HepG2 (cell line): ENCODE data around the gene TDRD1. TPM values are rescaled to one million over a fixed set of nuclear protein-coding genes. Genes with fewer than 3 reads are reported as not detected.

Experiments
- DBP ChIP-seq: sonication (generic); formaldehyde crosslinking; IDR thresholded peaks from 2 replicates; pipeline ENCODE4 v1.4.0; 2020; ENCODE audit warnings: missing genetic modification reagents; ENCODE audit errors: not compliant biosample characterization
- DNMT1 ChIP-seq: sonication (generic); formaldehyde crosslinking; IDR thresholded peaks from 2 replicates; pipeline ENCODE4 v1.5.1; 2020; ENCODE audit warnings: mild to moderate bottlenecking, missing genetic modification reagents
- FOXM1 ChIP-seq: sonication (generic); formaldehyde crosslinking; IDR thresholded peaks from 2 replicates; pipeline ENCODE4 v1.5.0; 2020; ENCODE audit warnings: missing genetic modification reagents
- IRF9 ChIP-seq: sonication (generic); formaldehyde crosslinking; IDR thresholded peaks from 2 replicates; pipeline ENCODE4 v1.8.0; 2022; ENCODE audit warnings: missing genetic modification reagents, mild to moderate bottlenecking, borderline replicate concordance
- NCOR1 ChIP-seq: fragments of 200-600 bp; sonication (generic); IDR thresholded peaks from 2 replicates; pipeline ENCODE4 v1.7.0; 2017; ENCODE audit warnings: antibody characterized with exemption, low read length, borderline replicate concordance
- NFRKB ChIP-seq: fragments of 450-650 bp; IDR thresholded peaks from 2 replicates; pipeline ENCODE4 v1.6.1; 2017
- PHF20 ChIP-seq: sonication (generic); formaldehyde crosslinking; IDR thresholded peaks from 2 replicates; pipeline ENCODE4 v1.5.0; 2020; ENCODE audit warnings: mild to moderate bottlenecking, missing genetic modification reagents
- SP2 ChIP-seq: sonication (generic); formaldehyde crosslinking; IDR thresholded peaks from 2 replicates; pipeline ENCODE4 v1.5.1; 2020; ENCODE audit warnings: mild to moderate bottlenecking, missing genetic modification reagents
- SSRP1 ChIP-seq: IDR thresholded peaks from 2 replicates; pipeline ENCODE4 v1.6.1; 2016; ENCODE audit warnings: control low read depth
- U2AF1 ChIP-seq: fragments of 200-400 bp; formaldehyde crosslinking; optimal IDR thresholded peaks from 2 replicates; pipeline ENCODE3; 2017; ENCODE audit warnings: mild to moderate bottlenecking, low read depth, low read length
- ZBTB33 ChIP-seq: sonication (generic); formaldehyde crosslinking; IDR thresholded peaks from 2 replicates; pipeline ENCODE4 v1.4.0; 2020; ENCODE audit warnings: missing genetic modification reagents
- ZC3H13 ChIP-seq: sonication (generic); formaldehyde crosslinking; IDR thresholded peaks from 2 replicates; pipeline ENCODE4 v1.8.1; 2023; ENCODE audit warnings: mild to moderate bottlenecking, missing genetic modification reagents, moderate library complexity
- ZKSCAN1 ChIP-seq: fragments of 150-350 bp; IDR thresholded peaks from 2 replicates; pipeline ENCODE4 v1.6.1; 2014; ENCODE audit warnings: low read length
- ZNF10 ChIP-seq: sonication (generic); formaldehyde crosslinking; IDR thresholded peaks from 2 replicates; pipeline ENCODE4 v1.4.0; 2020; ENCODE audit warnings: mild to moderate bottlenecking, low read depth, missing genetic modification reagents, borderline replicate concordance
- ZNF275 ChIP-seq: sonication (generic); formaldehyde crosslinking; IDR thresholded peaks from 2 replicates; pipeline ENCODE4 v1.8.0; 2022; ENCODE audit warnings: missing genetic modification reagents, mild to moderate bottlenecking, inconsistent platforms, borderline replicate concordance
- ZNF296 ChIP-seq: sonication (generic); formaldehyde crosslinking; conservative IDR thresholded peaks from 2 replicates; pipeline ENCODE4 v1.5.0; 2020; ENCODE audit warnings: mild to moderate bottlenecking, missing genetic modification reagents
- ZNF460 ChIP-seq: sonication (generic); formaldehyde crosslinking; IDR thresholded peaks from 2 replicates; pipeline ENCODE4 v1.5.1; 2020; ENCODE audit warnings: missing genetic modification reagents, mild to moderate bottlenecking, borderline replicate concordance
- ZNF605 ChIP-seq: sonication (generic); formaldehyde crosslinking; IDR thresholded peaks from 2 replicates; pipeline ENCODE4 v1.8.0; 2022; ENCODE audit warnings: mild to moderate bottlenecking, missing genetic modification reagents
- ZNF644 ChIP-seq: IDR thresholded peaks from 2 replicates; pipeline ENCODE4 v1.6.1; 2016; ENCODE audit warnings: low read depth
- ZNF7 ChIP-seq: IDR thresholded peaks from 2 replicates; pipeline ENCODE4 v1.6.1; 2016; ENCODE audit warnings: missing biosample characterization, missing genetic modification reagents
- ZNF766 ChIP-seq: sonication (generic); formaldehyde crosslinking; IDR thresholded peaks from 2 replicates; pipeline ENCODE4 v1.5.0; 2020; ENCODE audit warnings: missing genetic modification reagents, borderline replicate concordance
- polyA plus RNA-seq, 8 experiments: library from polyadenylated mRNA; depleted of rRNA in 3 of 8; stranded (reverse) in 7 of 8; unstranded in 1 of 8; fragments of >200 nt; fragmentation: Illumina TruSeq in 4 of 8; extraction: Trizol in 4 of 8; gene quantifications; 2 replicates each; pipeline versions ENCODE4 v1.2.1 to v1.2.3, GENCODE V29; 2011 to 2016; ENCODE audit warnings: low read depth in 4 of 8, missing spikeins in 1 of 8, mixed read lengths in 1 of 8; ENCODE audit not compliant: insufficient read depth in 1 of 8
- total RNA-seq, 5 experiments: library from RNA; depleted of rRNA; stranded (reverse); fragments of >200 nt; fragmentation: Illumina TruSeq; extraction: Trizol; gene quantifications; 2 replicates each; pipeline ENCODE4 v1.2.3, GENCODE V29; 2016; ENCODE audit warnings: low read depth in 1 of 5
- TF ChIP-seq, protein P1 (sequence below): sonication (generic); formaldehyde crosslinking; IDR thresholded peaks from 2 replicates; pipeline ENCODE4 v1.5.0; 2020; ENCODE audit warnings: missing genetic modification reagents, mild to moderate bottlenecking, borderline replicate concordance
- TF ChIP-seq, protein P2 (sequence below): sonication (generic); formaldehyde crosslinking; IDR thresholded peaks from 2 replicates; pipeline ENCODE4 v1.8.1; 2023; ENCODE audit warnings: mild to moderate bottlenecking, missing genetic modification reagents

TDRD1 gene
- total and polyA plus RNA-seq, 2 of the 13 experiments (the other 11 are each of a cell fraction or from before 2014, with no cell fraction given), result not detected

GRCh38 chr10:114173921-114174694, 5.0 kb upstream of the TDRD1 start, which contains the start of gene CCDC186 (continued):
- TF ChIP-seq ZNF10 (no peak), ZNF296 (CRISPR knock-in tag) (no peak), ZNF460 (CRISPR knock-in tag) (no peak), ZKSCAN1 (no peak), SP2 (peak; percentile 75), SSRP1 (CRISPR knock-in tag) (no peak), IRF9 (CRISPR knock-in tag) (no peak), ZNF644 (no peak), DBP (CRISPR knock-in tag) (no peak), U2AF1 (no peak), DNMT1 (CRISPR knock-in tag) (no peak), FOXM1 (CRISPR knock-in tag) (no peak), PHF20 (peak; percentile 66), NCOR1 (no peak), ZNF605 (CRISPR knock-in tag) (peak; percentile 67), ZNF7 (CRISPR knock-in tag) (no peak), ZNF766 (0 out of 2 replicates have a peak, but pooled peaks have one; percentile 33), ZC3H13 (CRISPR knock-in tag) (no peak), ZNF275 (CRISPR knock-in tag) (peak; percentile 54; the same call in 1 of the 2 replicates), NFRKB (no peak), ZBTB33 (CRISPR knock-in tag) (no peak)
- TF ChIP-seq, protein P1, sequence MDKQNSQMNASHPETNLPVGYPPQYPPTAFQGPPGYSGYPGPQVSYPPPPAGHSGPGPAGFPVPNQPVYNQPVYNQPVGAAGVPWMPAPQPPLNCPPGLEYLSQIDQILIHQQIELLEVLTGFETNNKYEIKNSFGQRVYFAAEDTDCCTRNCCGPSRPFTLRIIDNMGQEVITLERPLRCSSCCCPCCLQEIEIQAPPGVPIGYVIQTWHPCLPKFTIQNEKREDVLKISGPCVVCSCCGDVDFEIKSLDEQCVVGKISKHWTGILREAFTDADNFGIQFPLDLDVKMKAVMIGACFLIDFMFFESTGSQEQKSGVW (CRISPR knock-in tag), result no peak
- TF ChIP-seq, protein P2, sequence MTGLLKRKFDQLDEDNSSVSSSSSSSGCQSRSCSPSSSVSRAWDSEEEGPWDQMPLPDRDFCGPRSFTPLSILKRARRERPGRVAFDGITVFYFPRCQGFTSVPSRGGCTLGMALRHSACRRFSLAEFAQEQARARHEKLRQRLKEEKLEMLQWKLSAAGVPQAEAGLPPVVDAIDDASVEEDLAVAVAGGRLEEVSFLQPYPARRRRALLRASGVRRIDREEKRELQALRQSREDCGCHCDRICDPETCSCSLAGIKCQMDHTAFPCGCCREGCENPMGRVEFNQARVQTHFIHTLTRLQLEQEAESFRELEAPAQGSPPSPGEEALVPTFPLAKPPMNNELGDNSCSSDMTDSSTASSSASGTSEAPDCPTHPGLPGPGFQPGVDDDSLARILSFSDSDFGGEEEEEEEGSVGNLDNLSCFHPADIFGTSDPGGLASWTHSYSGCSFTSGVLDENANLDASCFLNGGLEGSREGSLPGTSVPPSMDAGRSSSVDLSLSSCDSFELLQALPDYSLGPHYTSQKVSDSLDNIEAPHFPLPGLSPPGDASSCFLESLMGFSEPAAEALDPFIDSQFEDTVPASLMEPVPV (CRISPR knock-in tag), result no peak
